OCI-LY1 (cell line): ENCODE results near the gene USP22.

Source experiments
- CTCF ChIP-seq: fragments of 200-600 bp; sonication (generic), shearing (Covaris generic); IDR thresholded peaks from 2 replicates; pipeline ENCODE4 v1.5.1; 2017; ENCODE audit warnings: mild to moderate bottlenecking, antibody characterized with exemption, low read length, moderate library complexity, mixed read lengths
- EZH2 ChIP-seq: fragments of 200-600 bp; sonication (generic), shearing (Covaris generic); IDR thresholded peaks from 2 replicates; pipeline ENCODE4 v1.8.0; 2017; ENCODE audit warnings: borderline replicate concordance, mixed run types, mild to moderate bottlenecking, antibody characterized with exemption, low read length, moderate library complexity, mixed read lengths

- TF ChIP-seq CTCF (no peak), EZH2 (no peak)
Observed at GRCh38 chr17:21010705-21011596, 31.9 kb downstream of the USP22 start.
